ENCODE results near the gene MT1A. TPM values are rescaled to one million over a fixed set of nuclear protein-coding genes. Genes with fewer than 3 reads are reported as not detected.

The MT1A gene
- total and polyA plus RNA-seq, 3 donors from 2014 or later, result 10.6 TPM; not detected in 2

GRCh38 chr16:56607675-56608042 is 30.8 kb upstream of the MT1A start:
- Histone ChIP-seq H3K36me3 (ENCODE audit: low read depth, missing control alignments) (no peaks in the 10 kb centered on the region), H3K4me1 (peaks cover 38% of the 10 kb centered on the region), H3K9me3 (no peaks in the 10 kb centered on the region), H3K27ac (peak overlapping the region; percentile 85 to 86), H3K27me3 (no peaks in the 10 kb centered on the region), H3K4me3 (peak overlapping the region; percentile 38 to 54)
- WGBS, 2 donors, result 38 to 40% methylated on average over 2 of the region's 2 CpGs
- no peak for DNase-seq
- intact Hi-C loops (cut with DNase I; ENCODE audit: low total_unique reads), result no loop called here
- TF ChIP-seq CTCF (IDR thresholded peaks at IDR 0.05) (no peak), POLR2A (IDR thresholded peaks at IDR 0.05) (no peak)

GRCh38 chr16:56608043-56608875 is 30.2 kb upstream of the MT1A start, which contains the start of gene MT2A:
MT2A (plus strand) TSS chr16:56608584; CDS start chr16:56608656, 72 bp downstream.
- Histone ChIP-seq H3K9me3 (no peaks in the 10 kb centered on the region), H3K27ac (peak within 1 kb of the TSS; percentile 85 to 86), H3K36me3 (ENCODE audit: low read depth, missing control alignments) (no peaks in the 10 kb centered on the region), H3K4me3 (peak within 1 kb of the TSS; percentile 38 to 54), H3K27me3 (no peaks in the 10 kb centered on the region), H3K4me1 (peaks cover 38% of the 10 kb centered on the region)
- intact Hi-C loops (cut with DNase I; ENCODE audit: low total_unique reads), result no loop called here
- peak; percentile 96 for DNase-seq
- WGBS, 2 donors, result 4 to 25% methylated on average over 14 to 53 of the region's 62 CpGs
- TF ChIP-seq CTCF (IDR thresholded peaks at IDR 0.05) (no peak), POLR2A (IDR thresholded peaks at IDR 0.05) (no peak)

DNA sequence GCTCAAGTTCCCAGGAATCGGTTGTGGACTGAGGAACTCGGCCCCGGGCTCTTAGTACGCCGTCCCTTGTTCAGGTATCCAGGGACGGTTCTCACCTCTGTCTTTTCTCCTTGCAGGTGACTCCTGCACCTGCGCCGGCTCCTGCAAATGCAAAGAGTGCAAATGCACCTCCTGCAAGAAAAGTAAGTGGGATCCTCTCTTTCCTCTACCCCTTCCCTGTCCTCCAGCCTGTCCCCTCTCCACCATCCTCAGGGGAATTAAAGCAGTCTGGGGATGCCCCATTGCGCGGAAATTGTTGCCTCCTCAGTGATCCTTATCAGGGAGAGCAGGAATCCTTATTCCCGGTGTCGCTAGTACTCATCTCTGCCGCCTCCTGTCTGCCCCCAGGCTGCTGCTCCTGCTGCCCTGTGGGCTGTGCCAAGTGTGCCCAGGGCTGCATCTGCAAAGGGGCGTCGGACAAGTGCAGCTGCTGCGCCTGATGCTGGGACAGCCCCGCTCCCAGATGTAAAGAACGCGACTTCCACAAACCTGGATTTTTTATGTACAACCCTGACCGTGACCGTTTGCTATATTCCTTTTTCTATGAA is 29.5 kb upstream of the MT1A start:
- 1 to 2% methylated on average over 16 to 21 of the region's 21 CpGs for whole genome bisulfite sequencing, 2 donors
- DNase-seq, result no peak
- no peaks in the 10 kb centered on the region for H3K36me3 ChIP-seq (ENCODE audit: low read depth, missing control alignments)
- H3K4me3 ChIP-seq, result peak overlapping the region; percentile 38 to 54
- no peaks in the 10 kb centered on the region for H3K9me3 ChIP-seq
- peak overlapping the region; percentile 85 to 86 for H3K27ac ChIP-seq
- no peaks in the 10 kb centered on the region for H3K27me3 ChIP-seq
- intact Hi-C loops (cut with DNase I; ENCODE audit: low total_unique reads), result no loop called here
- H3K4me1 ChIP-seq, result peaks cover 38% of the 10 kb centered on the region
- no peak for TF ChIP-seq POLR2A (IDR thresholded peaks at IDR 0.05)
- TF ChIP-seq CTCF (IDR thresholded peaks at IDR 0.05), result no peak

- peak; percentile 70 for DNase-seq
- no peaks in the 10 kb centered on the region for H3K36me3 ChIP-seq (ENCODE audit: low read depth, missing control alignments)
- WGBS, 2 donors, result 1% methylated on average over 6 of the region's 6 CpGs
- H3K4me1 ChIP-seq, result peaks cover 38% of the 10 kb centered on the region
- H3K9me3 ChIP-seq, result no peaks in the 10 kb centered on the region
- no peak for TF ChIP-seq POLR2A (IDR thresholded peaks at IDR 0.05)
- no peak for TF ChIP-seq CTCF (IDR thresholded peaks at IDR 0.05)
- peak overlapping the region in 1 of 2 donors; percentile 86 for H3K27ac ChIP-seq
- peak overlapping the region; percentile 38 to 54 for H3K4me3 ChIP-seq
- no peaks in the 10 kb centered on the region for H3K27me3 ChIP-seq
- intact Hi-C loops (cut with DNase I; ENCODE audit: low total_unique reads), result no loop called here
Observed at GRCh38 chr16:56609463-56609921, 29.0 kb upstream of the MT1A start.
